ENCODE data around the gene NANOS3. TPM values are rescaled to one million over a fixed set of nuclear protein-coding genes. Genes with fewer than 3 reads are reported as not detected.
A peak's percentile ranks its signal among the peaks of the same experiment; 100 is the strongest.

Gene NANOS3
- total and polyA plus RNA-seq, 9 of the 15 experiments (the other 6 are each of a cell fraction or from before 2014, with no cell fraction given) = not detected

DNA sequence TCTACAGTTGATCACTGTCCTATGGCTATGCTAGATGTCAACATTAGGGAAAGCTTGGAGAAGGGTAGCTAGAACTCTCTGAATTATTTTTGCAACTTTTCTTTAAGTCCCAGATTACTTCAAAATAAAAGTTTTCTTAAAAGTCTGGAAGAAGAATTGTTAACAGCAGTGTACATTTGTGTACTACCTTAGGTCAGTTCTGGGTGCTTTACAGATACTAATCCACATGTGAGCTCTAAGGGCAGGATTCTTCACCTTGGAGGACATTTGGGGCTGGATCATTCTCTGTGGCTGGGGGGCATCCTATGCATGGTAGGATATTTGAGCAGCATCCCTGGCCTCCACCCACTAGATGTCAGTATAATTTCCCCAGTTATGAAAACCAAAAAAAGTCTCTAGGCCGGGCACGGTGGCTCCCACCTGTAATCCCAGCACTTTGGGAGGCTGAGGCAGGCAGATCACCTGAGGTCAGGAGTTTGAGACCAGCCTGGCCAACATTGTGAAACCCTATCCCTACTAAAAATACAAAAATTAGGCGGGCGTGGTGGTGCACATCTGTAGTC, 26.1 kb downstream of the NANOS3 start:
- BruUV-seq (replicated peaks) = no TSS peak
- H3K4me1 ChIP-seq (replicated peaks in 1 of 2; ENCODE audit: control insufficient read depth in 2 of 2, insufficient read depth in 2 of 2, low read length in 2 of 2) = peaks cover 17 to 34% of the 10 kb centered on the region in 2 experiments
- 68% methylated on average over 4 of the region's 4 CpGs for WGBS (ENCODE audit: insufficient coverage, low coverage, missing lambda C conversion rate)
- H3K27me3 ChIP-seq (ENCODE audit: control insufficient read depth in 2 of 2, insufficient read depth in 2 of 2, low read length in 2 of 2) = no peaks in the 10 kb centered on the region
- H3K79me2 ChIP-seq (ENCODE audit: control insufficient read depth, insufficient read depth, low read length) = peaks cover 22% of the 10 kb centered on the region
- POLR2A ChIA-PET = no interaction called here
- no peak overlapping the region for H3K4me3 ChIP-seq
- DNase-seq (ENCODE audit: extremely low read depth in 1 of 4, low spot score in 3 of 4) (peak in 1 of 4 experiments; percentile 47), FAIRE-seq (no peak), ATAC-seq (no peak)
- no peaks in the 10 kb centered on the region for H3K9me1 ChIP-seq (ENCODE audit: control insufficient read depth, insufficient read depth, low read length)
- CTCF ChIA-PET (ENCODE audit: low intra/inter-chr PET ratio) = interaction anchor here (0.6 kb wide), 1 partner anchor 483 kb away, joined by 3 read pairs; no protein-coding TSS in a partner anchor
- no peak overlapping the region for H3K27ac ChIP-seq (ENCODE audit: extremely low read depth, low read depth, low read length)
- H2AFZ ChIP-seq (ENCODE audit: low read depth, low read length) = no peak overlapping the region
- H3K9ac ChIP-seq (ENCODE audit: insufficient read depth in 1 of 2, low read depth in 2 of 2, low read length in 2 of 2) = no peak overlapping the region
- intact Hi-C loops (cut with micrococcal nuclease) = no loop called here
- H3K36me3 ChIP-seq (ENCODE audit: control insufficient read depth, insufficient read depth, low read length) = no peaks in the 10 kb centered on the region
- H3K9me3 ChIP-seq (replicated peaks; ENCODE audit: control insufficient read depth, insufficient read depth, low read depth, low read length) = no peaks in the 10 kb centered on the region
- H3K4me2 ChIP-seq (ENCODE audit: insufficient read depth, low read length) = no peak overlapping the region
- peak; percentile 84 for TF ChIP-seq CC2D1A (IDR thresholded peaks at IDR 0.05)
- TF ChIP-seq MYNN (IDR thresholded peaks at IDR 0.05) = peak; percentile 96
- peak; percentile 62; the same call in 1 of the 2 replicates for TF ChIP-seq MYNN (CRISPR knock-in tag; IDR thresholded peaks at IDR 0.05)
- TF ChIP-seq TAF1 (IDR thresholded peaks at IDR 0.05; ENCODE audit: control insufficient read depth, extremely low read depth, insufficient read depth, low read length, severe bottlenecking) = no peak
- TF ChIP-seq, protein P1, sequence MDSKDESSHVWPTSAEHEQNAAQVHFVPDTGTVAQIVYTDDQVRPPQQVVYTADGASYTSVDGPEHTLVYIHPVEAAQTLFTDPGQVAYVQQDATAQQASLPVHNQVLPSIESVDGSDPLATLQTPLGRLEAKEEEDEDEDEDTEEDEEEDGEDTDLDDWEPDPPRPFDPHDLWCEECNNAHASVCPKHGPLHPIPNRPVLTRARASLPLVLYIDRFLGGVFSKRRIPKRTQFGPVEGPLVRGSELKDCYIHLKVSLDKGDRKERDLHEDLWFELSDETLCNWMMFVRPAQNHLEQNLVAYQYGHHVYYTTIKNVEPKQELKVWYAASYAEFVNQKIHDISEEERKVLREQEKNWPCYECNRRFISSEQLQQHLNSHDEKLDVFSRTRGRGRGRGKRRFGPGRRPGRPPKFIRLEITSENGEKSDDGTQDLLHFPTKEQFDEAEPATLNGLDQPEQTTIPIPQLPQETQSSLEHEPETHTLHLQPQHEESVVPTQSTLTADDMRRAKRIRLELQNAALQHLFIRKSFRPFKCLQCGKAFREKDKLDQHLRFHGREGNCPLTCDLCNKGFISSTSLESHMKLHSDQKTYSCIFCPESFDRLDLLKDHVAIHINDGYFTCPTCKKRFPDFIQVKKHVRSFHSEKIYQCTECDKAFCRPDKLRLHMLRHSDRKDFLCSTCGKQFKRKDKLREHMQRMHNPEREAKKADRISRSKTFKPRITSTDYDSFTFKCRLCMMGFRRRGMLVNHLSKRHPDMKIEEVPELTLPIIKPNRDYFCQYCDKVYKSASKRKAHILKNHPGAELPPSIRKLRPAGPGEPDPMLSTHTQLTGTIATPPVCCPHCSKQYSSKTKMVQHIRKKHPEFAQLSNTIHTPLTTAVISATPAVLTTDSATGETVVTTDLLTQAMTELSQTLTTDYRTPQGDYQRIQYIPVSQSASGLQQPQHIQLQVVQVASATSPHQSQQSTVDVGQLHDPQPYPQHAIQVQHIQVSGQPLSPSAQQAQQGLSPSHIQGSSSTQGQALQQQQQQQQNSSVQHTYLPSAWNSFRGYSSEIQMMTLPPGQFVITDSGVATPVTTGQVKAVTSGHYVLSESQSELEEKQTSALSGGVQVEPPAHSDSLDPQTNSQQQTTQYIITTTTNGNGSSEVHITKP (IDR thresholded peaks at IDR 0.05; ENCODE audit: partially characterized antibody) = peak; percentile 49
- TF ChIP-seq, protein P2, sequence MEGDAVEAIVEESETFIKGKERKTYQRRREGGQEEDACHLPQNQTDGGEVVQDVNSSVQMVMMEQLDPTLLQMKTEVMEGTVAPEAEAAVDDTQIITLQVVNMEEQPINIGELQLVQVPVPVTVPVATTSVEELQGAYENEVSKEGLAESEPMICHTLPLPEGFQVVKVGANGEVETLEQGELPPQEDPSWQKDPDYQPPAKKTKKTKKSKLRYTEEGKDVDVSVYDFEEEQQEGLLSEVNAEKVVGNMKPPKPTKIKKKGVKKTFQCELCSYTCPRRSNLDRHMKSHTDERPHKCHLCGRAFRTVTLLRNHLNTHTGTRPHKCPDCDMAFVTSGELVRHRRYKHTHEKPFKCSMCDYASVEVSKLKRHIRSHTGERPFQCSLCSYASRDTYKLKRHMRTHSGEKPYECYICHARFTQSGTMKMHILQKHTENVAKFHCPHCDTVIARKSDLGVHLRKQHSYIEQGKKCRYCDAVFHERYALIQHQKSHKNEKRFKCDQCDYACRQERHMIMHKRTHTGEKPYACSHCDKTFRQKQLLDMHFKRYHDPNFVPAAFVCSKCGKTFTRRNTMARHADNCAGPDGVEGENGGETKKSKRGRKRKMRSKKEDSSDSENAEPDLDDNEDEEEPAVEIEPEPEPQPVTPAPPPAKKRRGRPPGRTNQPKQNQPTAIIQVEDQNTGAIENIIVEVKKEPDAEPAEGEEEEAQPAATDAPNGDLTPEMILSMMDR (IDR thresholded peaks at IDR 0.05 in 2 of 3, conservative IDR thresholded peaks at IDR 0.05 in 1 of 3; ENCODE audit: insufficient read depth in 2 of 3, low read depth in 1 of 3, low read length in 3 of 3) = peak; percentile 42 to 54 (median 48)
- peak in 1 of 2 experiments; percentile 13; a peak in 1 of 4 replicates for TF ChIP-seq TRIM24 (IDR thresholded peaks at IDR 0.05)
- in situ Hi-C loops (cut with MboI) = no loop called here
- H4K20me1 ChIP-seq (replicated peaks; ENCODE audit: control insufficient read depth, insufficient read depth, low read length) = no peaks in the 10 kb centered on the region
